ENCODE data around the gene MED25.

- TF ChIP-seq CTCF (conservative IDR thresholded peaks at IDR 0.05; ENCODE audit: low read depth in 2 of 2) = no peak
- TF ChIP-seq CREB1 (CRISPR knock-in tag; IDR thresholded peaks at IDR 0.05; ENCODE audit: low read depth) = no peak
- no peak for TF ChIP-seq EZH2phosphoT487 (IDR thresholded peaks at IDR 0.05; ENCODE audit: unreplicated experiment)
- TF ChIP-seq POLR2AphosphoS5 (IDR thresholded peaks at IDR 0.05; ENCODE audit: low read depth) = no peak
- TF ChIP-seq ZNF331 (CRISPR knock-in tag; IDR thresholded peaks at IDR 0.05; ENCODE audit: low read depth) = no peak
- no peak for TF ChIP-seq EZH2 (IDR thresholded peaks at IDR 0.05; ENCODE audit: low read depth, unreplicated experiment)
- TF ChIP-seq ETS1 (IDR thresholded peaks at IDR 0.05) = no peak
- TF ChIP-seq REST (IDR thresholded peaks at IDR 0.05; ENCODE audit: unreplicated experiment) = no peak
- TF ChIP-seq JUNB (IDR thresholded peaks at IDR 0.05; ENCODE audit: unreplicated experiment) = no peak
Observed at GRCh38 chr19:49845414-49845813, 27.3 kb downstream of the MED25 start.

Measured in GM23338 (cell line).